ENCODE data around the gene MYH16.

DNA sequence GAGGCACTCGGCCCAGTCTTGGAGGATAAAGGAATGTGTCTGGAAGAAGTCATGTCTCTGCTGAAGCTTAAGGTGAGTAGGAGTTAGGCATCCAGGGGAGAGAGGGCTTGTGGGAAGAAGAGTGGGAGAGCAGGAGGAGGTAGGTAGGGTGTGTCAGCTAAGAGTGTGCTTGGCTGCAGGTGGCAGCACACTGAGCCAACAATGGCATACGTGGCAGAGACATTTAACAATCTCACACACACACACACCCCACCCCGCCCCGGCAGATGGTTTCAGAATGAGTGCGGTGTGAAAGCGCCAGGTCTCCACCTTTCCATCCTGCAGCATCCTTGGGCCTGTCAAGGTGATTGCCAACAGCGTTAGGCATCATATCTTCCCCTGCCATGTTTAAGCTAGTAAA lies 41.9 kb downstream of the MYH16 start:
- TF ChIP-seq, protein P1, sequence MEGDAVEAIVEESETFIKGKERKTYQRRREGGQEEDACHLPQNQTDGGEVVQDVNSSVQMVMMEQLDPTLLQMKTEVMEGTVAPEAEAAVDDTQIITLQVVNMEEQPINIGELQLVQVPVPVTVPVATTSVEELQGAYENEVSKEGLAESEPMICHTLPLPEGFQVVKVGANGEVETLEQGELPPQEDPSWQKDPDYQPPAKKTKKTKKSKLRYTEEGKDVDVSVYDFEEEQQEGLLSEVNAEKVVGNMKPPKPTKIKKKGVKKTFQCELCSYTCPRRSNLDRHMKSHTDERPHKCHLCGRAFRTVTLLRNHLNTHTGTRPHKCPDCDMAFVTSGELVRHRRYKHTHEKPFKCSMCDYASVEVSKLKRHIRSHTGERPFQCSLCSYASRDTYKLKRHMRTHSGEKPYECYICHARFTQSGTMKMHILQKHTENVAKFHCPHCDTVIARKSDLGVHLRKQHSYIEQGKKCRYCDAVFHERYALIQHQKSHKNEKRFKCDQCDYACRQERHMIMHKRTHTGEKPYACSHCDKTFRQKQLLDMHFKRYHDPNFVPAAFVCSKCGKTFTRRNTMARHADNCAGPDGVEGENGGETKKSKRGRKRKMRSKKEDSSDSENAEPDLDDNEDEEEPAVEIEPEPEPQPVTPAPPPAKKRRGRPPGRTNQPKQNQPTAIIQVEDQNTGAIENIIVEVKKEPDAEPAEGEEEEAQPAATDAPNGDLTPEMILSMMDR (conservative IDR thresholded peaks at IDR 0.05; ENCODE audit: low read depth in 2 of 2): 0 out of 4 replicates have a peak, but pooled peaks of 1 of the 2 experiments have one; percentile 6
- TF ChIP-seq EZH2phosphoT487 (IDR thresholded peaks at IDR 0.05; ENCODE audit: unreplicated experiment) (no peak), EZH2 (IDR thresholded peaks at IDR 0.05; ENCODE audit: low read depth, unreplicated experiment) (no peak)
- TF ChIP-seq, protein P2, sequence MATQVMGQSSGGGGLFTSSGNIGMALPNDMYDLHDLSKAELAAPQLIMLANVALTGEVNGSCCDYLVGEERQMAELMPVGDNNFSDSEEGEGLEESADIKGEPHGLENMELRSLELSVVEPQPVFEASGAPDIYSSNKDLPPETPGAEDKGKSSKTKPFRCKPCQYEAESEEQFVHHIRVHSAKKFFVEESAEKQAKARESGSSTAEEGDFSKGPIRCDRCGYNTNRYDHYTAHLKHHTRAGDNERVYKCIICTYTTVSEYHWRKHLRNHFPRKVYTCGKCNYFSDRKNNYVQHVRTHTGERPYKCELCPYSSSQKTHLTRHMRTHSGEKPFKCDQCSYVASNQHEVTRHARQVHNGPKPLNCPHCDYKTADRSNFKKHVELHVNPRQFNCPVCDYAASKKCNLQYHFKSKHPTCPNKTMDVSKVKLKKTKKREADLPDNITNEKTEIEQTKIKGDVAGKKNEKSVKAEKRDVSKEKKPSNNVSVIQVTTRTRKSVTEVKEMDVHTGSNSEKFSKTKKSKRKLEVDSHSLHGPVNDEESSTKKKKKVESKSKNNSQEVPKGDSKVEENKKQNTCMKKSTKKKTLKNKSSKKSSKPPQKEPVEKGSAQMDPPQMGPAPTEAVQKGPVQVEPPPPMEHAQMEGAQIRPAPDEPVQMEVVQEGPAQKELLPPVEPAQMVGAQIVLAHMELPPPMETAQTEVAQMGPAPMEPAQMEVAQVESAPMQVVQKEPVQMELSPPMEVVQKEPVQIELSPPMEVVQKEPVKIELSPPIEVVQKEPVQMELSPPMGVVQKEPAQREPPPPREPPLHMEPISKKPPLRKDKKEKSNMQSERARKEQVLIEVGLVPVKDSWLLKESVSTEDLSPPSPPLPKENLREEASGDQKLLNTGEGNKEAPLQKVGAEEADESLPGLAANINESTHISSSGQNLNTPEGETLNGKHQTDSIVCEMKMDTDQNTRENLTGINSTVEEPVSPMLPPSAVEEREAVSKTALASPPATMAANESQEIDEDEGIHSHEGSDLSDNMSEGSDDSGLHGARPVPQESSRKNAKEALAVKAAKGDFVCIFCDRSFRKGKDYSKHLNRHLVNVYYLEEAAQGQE (IDR thresholded peaks at IDR 0.05; ENCODE audit: unreplicated experiment): no peak
